NCI-H1105 treated with DMSO at 0.1 percent for 48 hours (cell line): ENCODE results near the gene CNTNAP2.

Experiments
- DNase-seq: peaks from one replicate; lab custom pipeline; 2025; lab: John Stamatoyannopoulos, UW

Gene CNTNAP2

DNA sequence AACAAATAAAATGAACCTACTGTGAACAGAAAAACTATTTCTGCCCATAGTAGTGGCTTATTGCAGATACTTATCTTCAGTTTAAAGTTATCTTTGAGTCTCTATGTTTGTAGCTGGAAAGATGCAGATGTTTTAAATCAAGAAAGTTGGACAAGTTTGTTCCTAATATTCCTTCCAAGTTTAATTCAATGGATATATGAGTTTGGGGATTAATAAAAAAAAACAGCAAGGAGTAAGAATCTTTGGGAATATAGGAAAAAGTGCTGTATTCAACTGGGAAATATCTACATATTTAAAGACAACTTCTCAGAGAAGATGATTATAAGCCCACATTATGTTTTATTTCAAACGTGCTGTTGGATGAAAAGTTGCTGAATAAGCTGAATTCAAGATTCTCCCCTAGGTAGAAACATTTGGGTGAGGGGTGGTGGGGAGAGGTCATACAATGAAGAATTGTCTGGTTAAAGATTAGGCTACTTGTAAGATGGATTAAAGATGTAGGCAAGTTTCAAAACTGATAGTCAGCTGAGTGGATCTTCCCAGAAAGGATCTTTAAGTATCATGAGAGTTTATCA is 1135.2 kb downstream of the CNTNAP2 start:
- no peak for DNase-seq

DNA sequence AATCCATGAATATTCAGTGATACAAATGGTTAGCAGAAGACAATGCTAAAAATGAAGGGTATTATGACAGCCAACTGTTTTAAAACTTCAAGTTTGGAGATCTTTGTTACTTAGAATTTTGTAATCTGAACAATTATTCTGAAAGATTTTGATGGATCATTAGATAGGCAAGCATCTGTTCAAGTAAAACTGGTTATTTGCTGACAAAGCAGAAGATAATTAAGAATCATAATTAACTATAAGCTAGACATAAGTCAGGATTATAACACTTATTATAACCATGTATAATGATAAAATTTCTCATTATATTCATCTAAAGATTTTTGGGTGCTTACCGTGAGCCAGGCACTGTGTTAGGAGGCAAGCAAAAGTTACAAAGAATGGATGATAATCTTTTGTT is 1145.1 kb downstream of the CNTNAP2 start:
- DNase-seq: no peak

DNA sequence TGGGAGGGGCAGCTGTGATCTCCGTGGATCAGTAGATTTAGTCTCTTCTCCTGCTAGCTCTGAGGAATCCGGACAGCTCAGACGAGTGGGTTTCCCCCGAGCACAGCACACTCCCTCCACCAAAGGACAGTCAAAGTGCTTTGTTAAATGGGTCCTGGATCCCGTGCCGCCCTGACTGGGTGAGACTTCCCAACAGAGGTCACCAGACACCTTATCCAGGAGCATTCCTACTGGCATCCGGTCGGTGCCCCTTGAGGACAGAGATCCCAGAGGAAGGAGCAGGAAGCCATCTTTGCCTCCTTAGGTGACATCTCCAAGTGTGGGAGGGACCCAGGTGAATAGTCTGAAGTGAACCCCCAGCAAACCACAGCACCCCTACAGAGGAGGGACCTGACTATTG is 1148.9 kb downstream of the CNTNAP2 start:
- no peak for DNase-seq

DNA sequence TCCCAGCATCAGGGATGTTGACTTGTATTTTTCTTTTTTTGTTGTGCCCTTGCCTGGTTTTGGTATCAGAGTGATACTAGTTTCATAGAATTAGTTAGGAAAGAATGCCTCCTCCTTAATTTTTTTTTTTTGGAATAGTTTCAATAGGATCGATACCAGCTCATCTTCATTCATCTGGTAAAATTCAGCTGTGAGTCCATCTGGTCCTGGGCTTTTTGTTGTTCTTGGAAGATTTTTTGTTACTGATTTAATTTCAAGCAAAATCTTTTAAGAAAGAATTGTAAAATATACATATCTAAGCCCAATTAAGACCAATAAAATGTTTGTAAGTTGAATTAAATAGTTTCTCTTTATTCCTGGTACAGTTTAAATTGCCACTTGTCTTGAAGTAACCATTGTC is 1159.5 kb downstream of the CNTNAP2 start:
- DNase-seq: no peak

DNA sequence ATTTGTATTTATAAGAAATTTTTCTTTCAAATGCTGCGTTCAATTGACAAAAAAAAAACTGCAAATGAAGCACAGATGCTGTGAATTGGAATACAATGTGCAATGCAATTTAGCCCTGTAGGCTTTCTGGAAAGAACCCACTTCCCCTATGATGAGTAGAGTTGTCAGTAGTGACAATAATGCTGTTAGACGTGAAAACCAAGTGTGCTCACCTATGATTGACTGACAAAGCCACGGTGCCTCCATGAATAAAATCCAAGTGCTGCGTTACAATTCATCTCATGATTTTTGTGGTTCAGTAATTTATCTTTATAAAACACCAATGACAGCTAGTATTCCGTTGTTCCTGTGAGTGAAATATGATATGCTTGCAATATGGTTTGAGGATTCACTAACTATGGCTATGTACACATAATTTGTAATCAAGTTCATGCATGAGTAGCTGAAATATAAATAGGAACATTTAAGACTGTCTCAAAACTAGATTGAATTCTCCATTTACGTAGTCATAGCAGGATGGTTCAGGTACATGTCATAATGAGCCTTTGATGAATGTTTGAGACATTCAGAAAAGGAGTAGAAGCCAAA is 1160.3 kb downstream of the CNTNAP2 start:
- DNase-seq: peak; percentile 96

DNA sequence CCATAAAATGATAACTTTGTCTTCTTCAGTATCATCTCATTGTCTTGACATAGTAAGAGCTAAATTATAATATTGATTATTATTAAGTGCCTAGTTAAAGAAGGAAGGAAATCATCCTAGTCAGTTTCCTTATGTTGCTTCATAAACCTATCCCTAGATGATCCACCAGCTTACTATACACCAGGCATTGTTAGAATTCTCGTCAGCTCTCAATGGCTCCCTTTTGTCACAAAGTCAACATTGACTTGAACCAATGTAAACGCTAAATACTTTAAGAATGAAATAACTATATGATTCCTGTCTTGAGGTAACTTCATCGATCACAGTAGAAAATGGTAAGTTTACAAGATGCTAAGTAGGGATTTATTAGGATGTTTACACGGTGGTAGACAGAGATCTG is 1162.9 kb downstream of the CNTNAP2 start:
- no peak for DNase-seq

DNA sequence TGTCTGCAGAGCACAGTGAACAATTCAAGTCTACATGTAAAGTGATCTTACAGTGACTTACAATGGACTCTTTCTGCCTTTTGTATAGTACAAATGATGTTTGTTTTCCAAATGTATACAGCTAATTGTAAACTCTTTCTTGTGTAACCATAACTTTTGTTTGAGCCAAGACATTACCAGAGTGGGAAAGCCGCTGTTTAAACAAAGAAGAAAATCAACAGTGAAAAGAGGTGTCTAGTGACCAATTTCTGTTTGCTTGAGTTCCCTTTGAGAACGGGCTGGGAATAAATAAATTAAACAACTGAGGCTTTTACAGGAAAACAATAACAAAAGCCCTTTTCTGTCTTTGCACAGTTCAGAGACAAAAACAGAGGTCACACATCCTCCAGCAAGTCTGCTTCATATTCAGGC is 1163.4 kb downstream of the CNTNAP2 start:
- peak; percentile 84 for DNase-seq

DNA sequence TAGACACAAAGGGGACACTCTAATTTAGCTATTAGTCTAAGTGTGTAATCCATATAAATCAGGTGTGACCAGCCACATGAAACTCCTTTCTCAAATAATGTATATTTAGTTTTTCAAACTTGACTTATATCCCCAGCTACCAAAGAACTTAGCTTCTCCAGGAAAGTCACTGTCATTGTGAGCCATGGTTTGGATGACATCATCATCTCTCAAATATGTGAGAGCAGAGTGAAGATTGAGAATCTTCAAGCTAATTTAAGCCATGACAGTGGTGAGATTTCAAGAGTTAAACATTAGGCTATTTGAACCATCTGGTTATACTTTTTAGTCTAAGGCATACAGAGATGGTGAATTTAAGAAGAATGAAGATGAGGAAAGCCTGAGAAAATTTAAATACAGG is 1165.6 kb downstream of the CNTNAP2 start:
- DNase-seq: no peak

DNA sequence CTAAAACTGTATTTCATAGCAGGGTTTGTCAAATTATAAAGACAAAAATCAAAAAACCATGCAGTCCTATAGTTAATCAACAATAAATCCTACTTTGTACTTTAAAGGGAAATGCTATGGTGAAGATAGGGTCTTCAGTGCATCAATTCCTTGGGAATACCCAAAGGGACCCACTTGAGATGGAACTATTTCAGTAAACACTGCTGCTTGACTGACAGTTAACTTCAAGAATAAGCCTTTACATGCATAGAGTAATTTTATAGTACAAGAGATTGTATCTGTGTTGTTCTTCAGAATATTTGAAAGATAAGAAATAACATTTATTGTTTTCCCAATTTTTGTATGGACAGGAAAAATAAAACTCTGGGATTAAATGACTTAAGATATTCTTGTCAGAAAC is 1179.6 kb downstream of the CNTNAP2 start:
- no peak for DNase-seq

DNA sequence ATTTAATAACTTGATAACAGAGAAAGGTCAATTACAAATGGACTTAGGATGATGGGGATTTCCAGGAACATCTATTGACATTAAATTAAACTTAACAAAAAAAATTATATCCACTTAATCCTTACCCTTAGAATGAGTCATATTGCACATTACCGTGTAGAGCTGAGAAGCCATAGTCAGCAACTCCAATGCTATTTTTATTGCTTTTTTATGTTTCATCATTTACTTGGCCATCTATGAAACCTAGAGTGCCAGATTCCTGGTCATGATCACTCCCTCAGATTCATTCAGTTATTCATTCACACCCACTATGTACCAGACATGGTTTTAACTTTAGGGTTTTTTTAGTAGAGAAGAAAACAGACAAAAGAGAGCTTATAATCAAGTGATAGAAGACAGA is 1180.4 kb downstream of the CNTNAP2 start:
- no peak for DNase-seq

DNA sequence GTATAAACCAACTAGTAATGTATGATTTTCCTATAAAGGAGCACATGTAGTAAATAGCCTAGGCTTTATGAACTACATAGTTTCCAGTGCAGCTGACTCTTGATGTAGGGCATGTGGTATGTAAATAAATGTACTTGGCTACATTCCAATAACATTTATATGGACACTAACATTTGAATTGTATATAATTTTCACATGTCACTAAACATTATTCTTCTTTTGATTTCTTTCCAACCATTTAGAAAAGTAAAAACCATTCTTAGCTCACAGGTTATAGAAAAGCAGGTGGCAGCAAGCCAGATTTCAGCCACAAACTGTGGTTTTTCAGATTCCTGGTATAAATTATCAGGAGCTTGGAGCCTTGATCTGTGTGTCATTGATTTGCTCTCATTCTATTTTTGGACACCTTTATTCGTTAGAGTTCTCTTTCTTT is 1182.0 kb downstream of the CNTNAP2 start:
- peak; percentile 92 for DNase-seq

DNA sequence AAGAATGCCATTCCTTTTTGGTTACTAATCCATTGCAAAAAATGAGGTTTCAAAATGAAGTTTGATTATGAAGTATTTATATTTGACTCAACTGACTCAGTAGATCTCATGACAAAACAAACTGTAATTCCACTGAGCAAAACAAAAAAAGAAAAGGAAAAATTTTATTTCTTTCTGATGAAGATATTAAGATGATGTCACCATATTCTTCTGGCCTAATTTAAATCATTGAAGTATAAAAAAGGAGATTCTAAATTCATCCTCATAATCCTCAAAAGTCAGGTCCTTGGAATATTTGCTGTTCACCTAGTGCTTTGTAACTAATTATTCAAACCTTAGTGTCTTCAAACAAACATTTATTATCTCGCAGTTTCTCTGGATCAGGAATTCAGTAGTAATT is 1183.7 kb downstream of the CNTNAP2 start:
- DNase-seq: no peak

DNA sequence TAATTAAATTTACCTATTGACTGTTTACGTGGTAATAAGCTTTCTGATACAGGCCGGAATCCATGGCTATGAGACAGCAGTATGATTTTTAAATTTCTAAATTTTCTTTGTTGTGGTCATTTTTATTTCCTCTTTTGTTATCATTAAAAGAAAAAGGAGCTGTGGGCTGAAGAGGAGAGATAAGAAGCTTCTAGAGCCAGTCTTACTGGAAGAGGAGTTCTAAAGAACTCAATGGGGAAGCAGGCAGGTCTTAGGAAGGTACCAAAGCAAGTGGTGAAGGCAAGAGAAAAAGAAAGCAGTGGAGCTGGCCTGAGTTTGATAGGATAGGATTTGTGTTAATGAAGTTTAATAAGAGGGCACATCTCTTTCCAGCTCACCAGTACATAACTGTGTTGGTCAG is 1187.8 kb downstream of the CNTNAP2 start:
- no peak for DNase-seq

DNA sequence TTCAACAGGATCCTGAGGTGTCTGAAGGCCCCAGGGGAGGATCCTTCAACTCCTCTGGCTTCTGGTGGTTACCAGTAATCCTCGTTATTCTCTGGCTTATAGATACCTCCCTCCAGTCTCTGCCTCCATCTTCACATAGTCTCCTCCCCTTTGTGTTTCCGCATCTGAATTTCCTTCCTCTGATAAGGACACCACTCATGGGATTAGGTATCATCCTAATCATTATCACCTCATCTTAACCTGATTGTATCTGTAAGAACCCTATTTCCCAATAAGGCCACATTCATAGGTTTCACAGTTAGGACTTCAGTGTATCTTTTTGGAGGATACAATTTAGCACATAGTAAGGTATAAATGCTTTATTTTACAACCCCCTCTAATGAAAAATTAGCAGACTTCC is 1189.2 kb downstream of the CNTNAP2 start:
- no peak for DNase-seq

DNA sequence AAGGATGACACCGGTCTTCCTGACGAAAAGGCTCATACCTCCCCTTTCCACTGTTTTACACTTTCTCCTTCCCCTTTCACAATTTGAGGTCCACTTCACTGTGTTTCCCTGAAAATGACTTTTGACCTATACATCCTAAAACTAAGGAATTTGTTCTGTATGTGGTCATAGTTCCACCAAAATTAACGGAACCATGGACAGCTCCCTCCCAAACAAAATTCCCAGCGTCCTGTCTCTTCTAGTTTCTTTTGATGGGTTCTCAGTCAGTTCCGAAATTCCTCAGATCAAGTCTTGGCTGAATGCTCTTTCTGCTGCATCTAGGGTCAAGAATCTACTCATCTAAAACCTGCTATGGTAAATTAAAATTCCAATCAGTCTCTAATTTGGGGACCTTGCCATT is 1191.9 kb downstream of the CNTNAP2 start:
- no peak for DNase-seq

DNA sequence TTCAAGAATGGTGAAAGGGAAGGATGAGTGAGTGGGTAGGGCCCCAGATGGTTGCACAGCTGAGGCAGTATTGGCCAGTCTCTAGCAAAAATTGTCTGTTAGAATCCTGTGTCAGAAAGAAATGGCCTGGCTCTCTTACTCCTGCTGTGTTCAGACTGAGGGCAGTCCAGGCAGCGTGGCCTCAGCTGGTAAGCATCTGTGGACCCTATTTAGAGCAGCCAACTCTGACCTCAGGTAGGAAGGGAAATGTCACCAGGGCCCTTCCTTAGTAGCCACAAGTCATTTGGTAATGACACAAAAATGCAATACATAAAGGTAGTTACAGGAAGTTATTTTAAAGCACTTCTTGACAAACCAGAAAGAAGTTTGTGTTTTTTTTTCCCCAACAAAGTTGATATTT is 1194.7 kb downstream of the CNTNAP2 start:
- no peak for DNase-seq

DNA sequence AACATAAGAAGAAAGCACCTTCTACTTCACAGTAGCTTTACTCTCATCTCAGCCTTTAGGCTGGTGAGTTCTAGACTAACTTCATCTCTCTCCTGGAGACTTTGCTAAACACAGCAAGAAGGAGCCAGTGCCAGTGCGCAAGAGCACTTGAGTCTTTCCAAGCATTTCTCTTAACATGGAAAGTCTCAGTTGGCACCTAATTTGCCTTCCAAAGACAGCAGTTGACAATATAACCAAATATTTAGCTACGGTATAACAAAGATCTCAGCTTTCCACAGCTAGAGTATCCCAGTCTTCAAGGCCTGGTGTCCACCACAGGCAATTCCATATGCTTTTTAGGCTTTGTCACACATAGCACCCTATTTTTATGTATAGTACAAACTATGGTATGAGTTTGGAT is 1204.9 kb downstream of the CNTNAP2 start:
- no peak for DNase-seq

DNA sequence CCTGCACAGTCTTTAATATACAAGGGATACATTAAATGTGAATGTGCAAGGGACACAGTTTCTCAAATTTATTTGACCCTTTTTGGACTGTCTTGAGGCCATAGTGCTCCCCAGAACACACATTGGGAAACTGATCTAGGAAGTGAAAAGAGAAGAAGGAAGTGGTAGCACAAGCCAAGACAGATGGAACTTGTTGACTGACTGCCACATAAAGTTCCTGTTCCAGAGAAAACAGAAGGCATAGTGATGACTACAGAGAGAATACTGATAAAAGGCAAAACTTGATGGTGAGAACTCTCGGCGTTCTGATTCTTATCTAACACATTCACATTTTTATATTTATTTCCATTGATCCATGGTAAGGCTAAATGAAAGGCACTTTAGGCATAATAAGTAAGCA is 1216.4 kb downstream of the CNTNAP2 start:
- no peak for DNase-seq

DNA sequence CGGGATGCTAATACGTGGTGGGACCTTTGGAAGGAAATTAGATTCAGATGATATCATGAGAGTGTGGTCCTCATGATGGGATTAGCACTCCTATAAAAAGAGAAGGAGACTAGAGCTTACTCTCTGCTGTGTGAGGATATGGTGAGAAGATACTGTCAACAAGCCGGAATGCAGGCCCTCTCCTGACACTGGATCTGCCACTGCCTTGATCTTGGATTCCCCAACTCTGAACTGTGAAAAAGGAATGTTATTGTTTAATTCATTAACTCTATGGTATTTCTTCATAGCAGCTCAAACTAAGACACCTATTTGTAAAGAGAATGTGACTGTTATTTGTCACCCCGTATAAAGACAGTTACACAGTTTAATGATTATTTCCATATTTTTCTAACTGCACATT is 1246.5 kb downstream of the CNTNAP2 start:
- DNase-seq: no peak

DNA sequence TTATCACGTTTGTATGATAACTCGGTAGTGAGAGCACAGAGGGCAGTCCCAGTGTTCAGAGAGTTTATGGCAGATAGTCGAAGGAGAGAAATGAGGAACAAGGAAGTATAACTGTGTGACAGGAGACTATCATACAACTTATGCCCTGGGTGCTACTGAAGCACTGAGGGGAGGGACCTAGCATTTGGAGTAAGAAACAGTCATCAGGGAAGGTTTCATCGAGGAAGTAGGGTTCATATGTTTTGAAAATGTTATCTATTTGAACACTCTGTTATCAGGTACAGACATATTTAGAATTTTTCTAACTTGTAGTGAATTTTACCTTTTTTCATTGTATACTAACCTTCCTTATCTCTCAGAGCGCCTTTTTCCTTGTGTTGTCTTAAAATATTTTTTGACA is 1259.6 kb downstream of the CNTNAP2 start:
- no peak for DNase-seq

DNA sequence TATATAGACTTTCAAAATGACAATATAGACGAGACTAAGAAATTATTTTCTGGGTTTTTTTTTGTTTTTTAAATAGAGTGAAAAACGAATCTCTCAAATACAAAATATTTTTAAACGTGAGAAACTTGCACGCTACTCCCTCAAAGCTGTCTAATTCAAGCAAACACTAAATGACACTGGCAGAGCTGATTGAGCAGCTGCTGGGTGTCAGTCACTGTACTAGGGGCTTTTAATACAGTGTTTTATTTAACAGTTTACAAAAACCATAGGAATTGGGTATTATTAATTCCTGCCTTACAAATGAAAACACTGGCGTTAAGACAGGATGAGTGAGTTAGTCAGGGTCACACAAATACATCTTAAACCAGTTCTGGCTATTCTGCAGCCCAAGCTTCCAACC is 1264.3 kb downstream of the CNTNAP2 start:
- DNase-seq: no peak

DNA sequence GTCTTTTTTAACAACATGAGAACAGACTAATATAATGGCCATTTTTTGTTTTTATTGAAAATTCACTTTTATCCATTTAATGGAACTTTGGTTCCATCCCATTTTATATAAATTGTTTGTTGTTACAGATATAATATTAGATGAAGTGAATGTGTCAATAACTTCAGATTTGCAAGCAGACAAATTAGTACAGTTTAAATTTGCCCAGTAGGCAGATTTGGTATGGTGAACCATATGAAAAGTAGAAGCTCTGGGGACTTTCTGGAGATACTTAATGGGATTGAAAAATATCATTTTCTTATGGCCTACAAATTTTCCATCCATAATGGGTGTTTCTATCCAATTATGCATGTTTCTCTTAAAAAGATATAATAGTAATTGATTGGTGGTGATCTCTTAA is 1277.7 kb downstream of the CNTNAP2 start:
- no peak for DNase-seq

DNA sequence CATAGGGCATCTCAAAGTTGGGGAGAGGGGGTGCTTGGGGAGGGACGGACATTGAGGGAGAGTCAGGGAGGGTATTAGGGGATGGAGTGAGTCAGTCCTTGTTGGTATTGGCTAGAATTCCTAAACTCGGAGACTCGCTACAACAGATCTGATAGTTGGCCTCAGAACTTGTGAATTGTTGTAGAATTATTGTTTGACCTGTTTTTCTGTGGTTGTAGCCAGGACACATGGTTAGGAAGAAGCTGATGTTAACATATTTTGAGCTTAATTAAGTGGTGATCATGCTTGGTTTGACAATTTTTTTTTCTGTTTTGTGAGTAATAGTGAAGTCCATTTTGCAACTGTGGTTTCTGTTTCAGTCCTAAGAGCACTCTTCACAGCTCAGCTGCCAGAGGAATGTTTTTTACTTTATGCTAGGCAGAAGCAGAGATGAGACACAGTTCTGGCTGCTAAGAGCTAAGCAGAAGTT is 1283.7 kb downstream of the CNTNAP2 start:
- DNase-seq: no peak

DNA sequence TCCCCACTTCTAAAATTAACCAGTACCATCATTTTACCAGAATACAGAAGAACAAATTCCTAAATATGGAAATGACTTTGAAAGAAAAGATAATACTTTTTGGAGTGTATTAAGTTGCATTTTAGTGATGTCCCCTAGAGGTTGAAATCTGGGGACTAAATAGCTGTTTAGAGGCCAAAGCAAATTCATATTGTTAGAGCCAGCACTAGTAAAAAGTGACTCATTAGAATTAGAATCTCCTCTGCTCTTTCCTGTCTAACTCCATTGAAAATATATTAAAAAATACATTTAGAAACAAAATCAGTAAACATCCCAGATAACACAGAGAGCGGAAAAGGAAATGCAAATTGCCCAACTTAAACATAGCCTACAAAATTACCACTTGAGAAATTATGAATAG is 1284.3 kb downstream of the CNTNAP2 start:
- no peak for DNase-seq
